Neutrophil (primary cell): ENCODE results near the gene ZNF43.
"Not testable (repeated sequence)": the region's sequence is repeated elsewhere in the genome, so short reads cannot be mapped to it uniquely, and the experiment has no call there.

ENCODE experiments used
- H3K27ac ChIP-seq: fragments of 200-600 bp; sonication (generic); 2 replicates; pipeline ENCODE4 v1.5.1; 2016; ENCODE audit warnings: mild to moderate bottlenecking, moderate library complexity
- H3K27me3 ChIP-seq: fragments of 200-600 bp; sonication (generic); 2 replicates; pipeline ENCODE4 v1.6.0; 2016; ENCODE audit warnings: mild to moderate bottlenecking
- H3K36me3 ChIP-seq: fragments of 200-600 bp; sonication (generic); 2 replicates; pipeline ENCODE4 v1.5.1; 2017
- H3K4me1 ChIP-seq, 2 experiments: fragments of 200-600 bp in 1 of 2; sonication (generic) in 1 of 2; 1 replicate in 1 of 2; 2 replicates in 1 of 2; pipeline versions ENCODE4 v1.5.1 to v1.6.1; 2013 to 2016; ENCODE audit warnings: low read depth in 1 of 2, low read length in 1 of 2, mild to moderate bottlenecking in 1 of 2, moderate library complexity in 1 of 2; ENCODE audit not compliant: control insufficient read depth in 1 of 2, insufficient read depth in 1 of 2
- H3K4me3 ChIP-seq, 2 experiments: fragments of 200-600 bp in 1 of 2; sonication (generic) in 1 of 2; 1 replicate in 1 of 2; 2 replicates in 1 of 2; pipeline ENCODE4 v1.5.1; 2013 to 2016; ENCODE audit warnings: low read depth in 1 of 2, low read length in 1 of 2, mild to moderate bottlenecking in 1 of 2, moderate library complexity in 1 of 2
- H3K9me3 ChIP-seq: fragments of 200-600 bp; sonication (generic); 2 replicates; pipeline ENCODE4 v1.5.1; 2016
- CTCF ChIP-seq: fragments of 200-600 bp; sonication (generic); IDR thresholded peaks from 2 replicates; pipeline ENCODE4 v1.5.1; 2016; ENCODE audit warnings: antibody characterized with exemption

ZNF43 gene

GRCh38 chr19:21833733-21834132 is 2.2 kb downstream of the ZNF43 start:
- Histone ChIP-seq H3K27ac (no peak overlapping the region), H3K4me3 (no peak overlapping the region), H3K4me1 (peaks cover 26 to 27% of the 10 kb centered on the region in 2 experiments), H3K9me3 (no peaks in the 10 kb centered on the region), H3K36me3 (no peaks in the 10 kb centered on the region), H3K27me3 (no peaks in the 10 kb centered on the region)
- TF ChIP-seq CTCF = no peak

- Histone ChIP-seq H3K27me3 (no peaks in the 10 kb centered on the region), H3K36me3 (peaks cover 13% of the 10 kb centered on the region), H3K9me3 (no peaks in the 10 kb centered on the region), H3K4me1 (no peaks in the 10 kb centered on the region), H3K4me3 (no peak overlapping the region), H3K27ac (no peak overlapping the region)
- TF ChIP-seq CTCF = no peak
Observed at GRCh38 chr19:21824679-21825078, 11.3 kb downstream of the ZNF43 start.

DNA sequence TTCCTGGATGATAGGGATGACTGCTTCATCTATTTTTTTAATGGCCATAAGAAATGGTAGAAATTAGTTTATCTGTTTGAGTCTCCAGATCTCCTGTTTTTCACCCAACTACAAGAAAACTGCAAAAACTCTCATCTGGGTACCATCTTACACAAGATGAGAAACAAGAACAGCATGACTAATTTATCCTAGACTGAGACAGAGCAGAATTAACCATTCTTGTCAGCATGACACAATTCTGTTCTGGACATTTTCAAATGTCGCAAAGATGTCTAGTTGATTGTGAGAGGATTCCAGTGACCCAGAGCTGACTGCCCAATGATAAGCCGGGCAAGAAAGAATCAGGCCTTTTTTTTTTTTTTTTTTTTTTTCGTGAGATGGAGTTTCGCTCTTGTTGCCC is 12.8 kb downstream of the ZNF43 start:
- no peaks in the 10 kb centered on the region for H3K4me1 ChIP-seq
- peaks cover 19% of the 10 kb centered on the region for H3K36me3 ChIP-seq
- TF ChIP-seq CTCF = no peak
- no peak overlapping the region for H3K4me3 ChIP-seq
- H3K27me3 ChIP-seq = no peaks in the 10 kb centered on the region
- H3K9me3 ChIP-seq = peaks cover 9% of the 10 kb centered on the region
- no peak overlapping the region for H3K27ac ChIP-seq

DNA sequence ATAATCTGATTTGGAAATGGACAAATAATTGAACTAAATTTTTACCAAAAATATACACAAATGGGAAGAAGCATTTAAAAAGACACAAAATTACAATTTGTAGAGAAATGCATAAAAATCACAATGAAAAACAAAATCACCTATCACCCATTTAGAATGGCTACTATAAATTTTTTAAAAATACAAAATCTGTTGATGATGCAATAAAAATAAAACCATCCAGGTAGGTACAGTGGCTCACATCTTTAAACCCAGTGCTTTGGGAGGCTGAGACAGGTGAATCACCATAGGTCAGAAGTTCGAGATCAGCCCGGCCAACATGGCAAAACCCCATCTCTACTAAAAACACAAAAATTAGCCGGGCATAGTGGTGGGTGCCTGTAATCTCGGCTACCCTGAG is 23.5 kb downstream of the ZNF43 start:
- Histone ChIP-seq H3K4me3 (no peak overlapping the region), H3K27me3 (no peaks in the 10 kb centered on the region), H3K9me3 (peaks cover 55% of the 10 kb centered on the region), H3K36me3 (peaks cover 54% of the 10 kb centered on the region), H3K27ac (no peak overlapping the region), H3K4me1 (no peaks in the 10 kb centered on the region)
- TF ChIP-seq CTCF = no peak

GRCh38 chr19:21808400-21809000 is 27.5 kb downstream of the ZNF43 start:
- peaks cover 26% of the 10 kb centered on the region for H3K36me3 ChIP-seq
- H3K27me3 ChIP-seq, H3K4me1 ChIP-seq, H3K4me3 ChIP-seq, H3K27ac ChIP-seq: not testable (repeated sequence)
- peaks cover 73% of the 10 kb centered on the region for H3K9me3 ChIP-seq

- no peak overlapping the region for H3K27ac ChIP-seq
- peaks cover 12% of the 10 kb centered on the region for H3K9me3 ChIP-seq
- H3K36me3 ChIP-seq = no peaks in the 10 kb centered on the region
- no peaks in the 10 kb centered on the region for H3K27me3 ChIP-seq
- H3K4me1 ChIP-seq = no peaks in the 10 kb centered on the region
- TF ChIP-seq CTCF = no peak
- no peak overlapping the region for H3K4me3 ChIP-seq
Observed at GRCh38 chr19:21789466-21790085, 46.4 kb downstream of the ZNF43 start.
